ENCODE measurements around the gene HMGXB4.
A peak's percentile ranks its signal among the peaks of the same experiment; 100 is the strongest.

Gene HMGXB4

GRCh38 chr22:35258191-35258988 lies 1.1 kb downstream of the HMGXB4 start:
- DNase-seq, result no peak

- no peak for DNase-seq
Observed at GRCh38 chr22:35264986-35265385, 7.7 kb downstream of the HMGXB4 start.

- DNase-seq, result no peak
Observed at GRCh38 chr22:35266277-35266676, 9.0 kb downstream of the HMGXB4 start.

- no peak for DNase-seq
Observed at GRCh38 chr22:35269630-35270029, 12.3 kb downstream of the HMGXB4 start.

GRCh38 chr22:35274154-35274871 lies 17.0 kb downstream of the HMGXB4 start:
- no peak for DNase-seq

DNA sequence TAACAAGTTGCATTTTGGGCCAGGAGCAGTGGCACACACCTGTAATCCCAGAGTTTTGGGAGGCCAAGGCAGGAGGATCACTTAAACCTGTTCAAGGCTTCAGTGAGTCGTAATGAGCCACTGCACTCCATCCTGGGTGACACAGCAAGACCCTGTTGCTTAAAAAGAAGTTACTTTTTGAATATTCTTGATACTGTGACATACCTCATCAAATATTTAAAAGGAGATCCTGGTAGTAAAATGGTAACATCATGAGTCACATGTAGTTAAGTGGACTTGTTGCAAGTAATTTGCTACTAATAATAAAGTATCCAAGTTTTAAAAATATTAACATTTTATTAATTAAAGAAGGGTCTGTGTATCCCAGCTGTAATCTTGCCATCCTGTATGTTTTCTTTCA lies 18.3 kb downstream of the HMGXB4 start:
- DNase-seq, result no peak

DNA sequence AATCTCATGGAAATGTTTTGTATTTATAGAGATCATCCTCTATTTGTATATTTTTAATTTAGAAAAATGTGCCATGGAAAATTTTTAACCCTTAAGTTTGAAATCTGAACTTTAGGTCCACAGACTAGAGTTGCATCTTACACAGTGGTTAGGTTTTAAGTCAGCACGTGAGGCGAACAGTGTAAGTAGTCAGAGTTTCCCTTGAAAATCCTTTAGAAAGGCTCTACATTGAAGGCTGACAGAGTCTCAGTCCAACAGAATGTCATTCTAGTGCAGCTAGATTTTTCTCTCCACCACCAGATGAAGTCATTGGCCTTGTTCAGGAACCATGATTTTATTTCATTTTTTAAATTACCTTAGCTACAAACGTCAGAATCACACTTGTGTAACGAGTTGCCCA lies 18.7 kb downstream of the HMGXB4 start:
- no peak for DNase-seq

GRCh38 chr22:35288116-35288515 lies 30.8 kb downstream of the HMGXB4 start:
- DNase-seq, result no peak

GRCh38 chr22:35292786-35293185 lies 35.5 kb downstream of the HMGXB4 start:
- no peak for DNase-seq

DNA sequence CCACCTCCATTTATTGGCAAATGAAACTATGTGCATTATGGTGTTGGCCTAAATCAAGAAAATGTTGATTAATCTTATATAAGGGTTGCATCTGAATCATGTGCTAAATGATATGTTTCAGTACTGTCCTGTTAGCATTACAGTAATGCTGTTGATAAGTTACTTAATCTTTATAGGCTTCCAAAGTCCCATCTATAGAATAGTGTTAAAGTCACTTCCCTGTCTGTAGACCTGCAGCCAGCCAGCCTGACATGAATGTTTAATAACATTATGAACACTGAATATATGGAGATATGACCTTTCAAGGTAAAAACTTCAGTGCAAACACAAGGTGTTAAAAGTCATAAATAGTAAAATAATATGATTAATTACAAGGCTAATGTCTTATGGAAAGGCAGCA lies 38.8 kb downstream of the HMGXB4 start:
- DNase-seq, result no peak

GRCh38 chr22:35299217-35299672 lies 42.0 kb downstream of the HMGXB4 start:
- peak in 1 of 2 donors; percentile 35 for DNase-seq

DNA sequence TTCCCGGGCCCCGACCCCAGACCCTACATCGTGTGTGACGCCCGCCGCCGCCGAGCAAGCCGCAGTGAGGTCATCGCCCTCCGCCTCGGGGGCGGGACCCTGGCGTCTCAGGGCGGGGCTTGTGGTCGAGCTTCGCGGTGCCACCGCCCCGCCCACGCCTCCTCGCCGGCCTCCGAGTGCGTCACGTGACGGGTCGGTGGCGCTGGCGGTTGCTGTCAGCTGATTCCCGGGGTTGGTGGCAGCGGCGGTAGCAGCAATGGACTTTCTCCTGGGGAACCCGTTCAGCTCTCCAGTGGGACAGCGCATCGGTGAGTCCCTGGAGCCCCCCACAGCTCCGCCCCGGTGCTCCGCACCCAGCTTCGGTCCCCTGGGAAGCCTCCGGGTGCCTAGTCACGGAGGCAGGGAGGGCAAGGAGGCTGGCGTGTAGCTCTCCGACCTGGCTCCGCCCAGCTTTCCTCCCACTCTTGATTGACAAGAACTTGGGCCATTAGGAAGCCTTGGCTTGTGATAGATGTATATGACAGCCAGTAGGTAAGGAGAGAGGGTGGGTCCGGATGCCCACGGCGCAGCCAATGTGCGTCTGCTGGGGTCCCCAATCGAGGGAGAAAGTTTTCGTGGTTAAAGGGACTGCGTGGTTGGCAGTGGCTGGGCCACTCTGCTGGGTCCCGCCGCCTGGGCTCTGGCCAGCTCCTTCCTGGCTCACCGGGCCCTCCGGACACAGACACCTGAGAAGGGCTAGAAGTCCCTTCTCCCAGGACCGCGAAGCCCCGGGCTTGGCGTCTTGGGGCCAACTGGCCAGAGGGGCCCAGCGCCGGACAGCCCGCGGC lies 42.6 kb downstream of the HMGXB4 start, which contains the start of gene TOM1:
TSS of gene TOM1 (plus strand) at position 222 of the 827 bp plus-strand sequence. CDS start at position 257, 35 bp downstream.
- peak; percentile 98 to 99 for DNase-seq

GRCh38 chr22:35301372-35301874 lies 44.1 kb downstream of the HMGXB4 start:
- DNase-seq, result no peak

DNA sequence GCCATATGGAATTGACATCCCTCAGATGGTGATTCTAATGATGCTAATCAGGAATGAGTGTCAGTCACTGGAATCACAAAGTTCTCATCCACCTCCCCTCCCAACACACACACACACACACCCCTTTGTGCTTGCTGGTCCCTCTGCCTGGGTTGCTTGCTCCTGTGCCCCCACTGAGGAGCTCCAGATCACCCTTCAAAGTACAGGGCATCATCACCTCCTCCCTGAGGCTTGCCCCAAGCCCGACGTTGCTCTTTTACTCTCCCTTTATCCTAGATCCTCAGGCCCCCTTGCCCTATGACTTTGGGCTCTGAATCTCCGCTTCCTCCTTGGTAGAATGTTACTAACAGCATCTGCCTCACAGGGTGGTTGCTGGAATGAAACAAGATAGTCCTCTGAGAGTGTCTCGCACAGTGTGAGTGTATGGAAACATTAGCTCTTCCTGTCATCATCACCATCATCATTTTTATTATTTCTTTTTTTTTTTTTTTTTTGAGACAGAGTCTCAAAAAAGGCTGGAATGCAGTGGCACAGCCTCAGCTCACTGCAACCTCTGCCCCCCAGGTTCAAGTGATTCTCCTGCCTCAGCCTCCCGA lies 45.8 kb downstream of the HMGXB4 start:
- DNase-seq, result no peak

- no peak for DNase-seq
Observed at GRCh38 chr22:35305525-35306070, 48.3 kb downstream of the HMGXB4 start.

DNA sequence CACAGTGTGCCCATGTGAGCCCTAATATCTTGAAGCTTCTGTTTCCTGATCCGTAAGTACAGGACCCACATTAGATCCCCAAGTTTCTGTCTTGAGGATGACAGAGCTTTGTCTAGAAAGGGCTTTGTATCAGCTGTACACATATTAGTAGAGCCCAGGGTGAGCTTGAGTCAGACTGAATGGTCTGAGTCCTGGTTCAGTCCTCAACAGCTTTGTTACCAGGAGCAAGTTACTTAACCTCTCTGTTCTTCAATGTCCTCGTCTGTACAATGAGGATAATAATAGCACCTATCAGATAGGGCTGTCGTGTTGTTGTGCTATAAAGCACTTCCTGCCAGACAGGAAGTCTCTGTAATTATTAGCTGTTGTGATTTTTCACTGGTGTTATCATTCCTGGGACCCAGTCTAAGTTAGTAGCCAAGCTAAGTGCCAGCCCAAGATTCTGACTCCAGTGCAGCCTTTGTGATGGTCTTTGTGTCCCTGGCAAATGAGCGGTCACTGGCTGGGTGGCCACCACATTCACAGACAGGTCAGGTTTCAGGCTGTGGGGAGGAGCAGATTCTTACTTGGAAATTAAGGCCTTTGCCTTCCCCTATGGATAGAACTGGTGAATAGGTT lies 49.2 kb downstream of the HMGXB4 start:
- no peak for DNase-seq

- no peak for DNase-seq
Observed at GRCh38 chr22:35307372-35307771, 50.1 kb downstream of the HMGXB4 start.

DNA sequence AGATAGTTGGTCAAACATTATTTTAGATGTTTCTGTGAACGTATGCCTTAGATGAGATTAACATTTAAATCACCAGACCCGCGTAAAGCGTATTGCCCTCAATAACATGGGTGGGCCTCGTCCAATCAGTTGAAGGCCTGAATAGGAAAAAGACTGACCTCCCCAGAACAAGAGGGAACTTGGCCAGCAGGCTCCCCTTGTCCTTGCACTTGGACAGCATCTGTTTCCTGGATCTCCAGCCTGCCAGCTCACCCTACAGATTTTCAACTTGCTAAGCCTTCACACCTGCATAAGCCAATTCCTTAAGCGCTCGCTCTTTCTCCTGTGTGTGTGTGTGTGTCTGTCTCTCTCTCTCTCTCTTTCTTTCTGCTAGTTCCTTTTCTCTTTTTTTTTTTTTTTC lies 50.6 kb downstream of the HMGXB4 start:
- no peak for DNase-seq

- DNase-seq, result no peak
Observed at GRCh38 chr22:35308480-35309021, 51.3 kb downstream of the HMGXB4 start.

DNA sequence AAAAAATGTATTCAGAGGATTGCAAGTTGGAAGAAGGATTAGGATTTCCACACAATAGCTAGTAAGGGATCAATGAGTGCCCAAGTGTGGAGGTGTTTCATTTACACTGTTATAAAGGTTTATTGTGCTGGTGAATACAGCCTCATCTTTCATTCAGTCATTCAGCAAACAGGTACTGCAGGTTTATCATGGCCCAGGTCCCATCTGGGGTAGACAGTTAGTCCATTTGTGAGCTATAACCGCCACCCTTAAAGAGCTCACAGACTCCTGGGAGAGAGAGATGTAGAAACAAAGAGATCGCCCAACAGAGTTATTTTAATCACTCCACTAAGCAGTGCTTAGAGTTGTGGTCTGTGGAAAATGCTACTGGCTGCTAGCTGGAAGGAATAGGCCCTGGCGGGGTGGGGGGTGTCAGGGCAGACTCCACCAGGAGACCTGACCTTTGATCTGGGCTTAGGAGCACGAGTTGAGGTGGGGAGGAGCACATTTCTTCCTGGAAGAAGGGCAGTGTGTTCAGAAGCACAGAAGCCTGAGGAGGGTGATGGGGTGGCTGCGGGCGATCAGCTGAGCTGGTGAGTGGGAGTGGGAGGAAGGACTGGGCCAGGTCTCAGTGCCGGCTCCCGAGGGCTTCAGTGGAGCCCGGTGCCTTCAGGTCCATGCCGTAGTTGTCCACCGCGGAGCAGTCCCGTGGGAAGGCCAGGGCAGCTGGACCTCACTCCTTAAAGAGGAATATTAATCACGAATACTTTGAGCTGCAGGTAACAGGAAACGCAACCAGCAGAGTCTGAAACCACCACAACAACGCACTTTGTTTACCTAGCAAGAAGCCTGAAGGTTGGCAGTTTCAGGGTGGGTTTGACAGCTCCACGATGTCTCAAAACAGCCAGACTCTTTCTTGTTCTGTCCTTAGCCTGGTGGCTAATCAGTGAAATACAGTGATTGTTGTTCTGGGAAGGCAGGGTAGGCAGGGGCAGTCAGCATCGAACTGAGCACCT lies 53.6 kb downstream of the HMGXB4 start:
- no peak for DNase-seq

Data from activated CD4-positive, alpha-beta T cell treated with anti-CD3 and anti-CD28 coated beads for 4 hours (primary cell).